HG03066 (cell line): ENCODE data around the gene ZNF331.
"Not testable (repeated sequence)": the region's sequence is repeated elsewhere in the genome, so short reads cannot be mapped to it uniquely, and the experiment has no call there.

ENCODE experiments used
- ATAC-seq: cut with Tn5 transposase; IDR thresholded peaks from one replicate; pipeline ENCODE4 v1.9.1; 2021; ENCODE audit warnings: low read depth; ENCODE audit not compliant: unreplicated experiment

ZNF331 gene

DNA sequence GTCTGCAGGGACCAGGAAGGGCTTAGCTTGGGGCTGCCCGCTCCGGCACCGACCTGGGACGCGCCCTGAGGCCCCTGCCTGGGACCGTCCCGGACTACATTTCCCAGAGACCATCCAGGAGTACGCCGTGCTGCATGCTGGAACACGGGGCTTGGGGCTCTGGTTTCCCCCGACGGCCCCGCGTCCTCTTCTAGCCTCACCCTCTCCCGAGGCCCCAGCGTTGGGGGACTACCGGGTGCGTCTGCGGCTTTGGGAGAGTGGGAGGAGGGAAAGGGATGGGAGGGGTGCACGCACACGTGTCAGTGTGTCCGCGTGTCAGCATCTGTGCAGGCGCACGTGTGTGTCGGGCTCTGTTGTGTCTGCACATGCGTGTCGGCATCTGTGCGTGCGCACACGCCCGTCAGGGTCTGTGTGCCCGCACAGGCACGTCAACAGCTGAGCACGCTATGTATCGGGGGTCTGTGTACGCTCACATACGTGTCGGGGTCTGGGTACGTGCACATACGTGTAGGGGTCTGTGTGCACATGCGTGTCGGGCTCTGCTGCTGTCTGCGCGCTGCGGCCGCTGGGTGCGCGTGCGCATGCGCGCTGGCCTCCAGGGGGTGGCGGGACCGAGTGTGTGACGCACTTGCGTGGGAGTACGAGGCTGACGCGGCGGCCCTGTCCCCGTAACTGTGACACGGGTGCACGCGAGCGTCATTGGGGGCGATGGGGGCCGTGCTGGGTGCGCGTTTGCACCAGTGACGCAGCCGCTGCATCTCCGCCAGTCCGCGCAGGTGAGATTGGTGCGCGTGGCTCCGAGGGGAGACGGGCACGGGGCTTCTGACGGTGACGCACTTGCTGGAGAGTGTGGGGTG lies at the start of gene ZNF331:
Gene ZNF331 (plus strand): TSS at position 625 of the 857 bp plus-strand sequence. CDS start 31,232 bp downstream, outside the sequence.
- ATAC-seq = peak; percentile 71

DNA sequence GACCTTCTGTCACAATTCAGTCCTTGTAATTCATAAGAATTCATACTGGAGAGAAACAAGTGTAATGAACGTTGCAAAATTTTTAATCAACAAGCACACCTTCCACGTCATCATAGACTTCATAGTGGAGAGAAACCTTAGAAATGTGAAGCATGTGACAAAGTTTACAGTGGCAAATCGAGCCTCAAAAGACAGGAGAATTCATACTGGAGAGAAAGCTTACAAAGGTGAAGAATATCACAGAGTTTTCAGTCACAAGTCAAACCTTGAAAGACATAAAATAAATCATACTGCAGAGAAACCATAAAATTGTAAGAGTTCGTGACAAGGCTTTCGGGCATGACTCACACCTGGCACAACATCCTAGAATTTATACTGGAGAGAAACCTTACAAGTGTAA lies 45.8 kb upstream of the ZNF331 start:
- no peak for ATAC-seq

DNA sequence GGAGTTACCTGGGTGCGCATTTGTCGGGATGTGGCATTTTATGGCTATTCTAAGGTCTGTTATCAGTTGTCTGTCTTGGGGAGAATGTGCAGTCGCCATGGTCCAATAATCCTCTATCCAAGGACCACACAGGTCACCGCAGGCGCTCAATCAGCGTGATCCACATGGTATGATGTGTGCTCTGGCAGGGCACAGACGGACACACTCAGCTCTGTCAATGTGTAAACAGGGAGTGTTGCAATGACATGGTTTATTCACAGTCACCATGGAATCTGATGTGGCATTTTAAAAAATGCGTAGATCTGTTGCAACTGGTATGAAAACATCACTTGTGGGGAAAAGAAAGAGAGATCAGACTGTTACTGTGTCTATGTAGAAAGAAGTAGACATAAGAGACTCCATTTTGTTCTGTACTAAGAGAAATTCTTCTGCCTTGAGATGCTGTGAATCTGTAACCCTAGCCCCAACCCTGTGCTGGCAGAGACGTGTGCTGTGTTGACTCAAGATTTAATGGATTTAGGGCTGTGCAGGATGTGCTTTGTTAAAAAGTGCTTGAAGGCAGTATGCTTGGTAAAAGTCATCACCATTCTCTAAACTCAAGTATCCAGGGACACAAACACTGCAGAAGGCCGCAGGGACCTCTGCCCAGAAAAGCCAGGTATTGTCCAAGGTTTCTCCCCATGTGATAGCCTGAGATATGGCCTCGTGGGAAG lies 40.5 kb upstream of the ZNF331 start:
- ATAC-seq = not testable (repeated sequence)

DNA sequence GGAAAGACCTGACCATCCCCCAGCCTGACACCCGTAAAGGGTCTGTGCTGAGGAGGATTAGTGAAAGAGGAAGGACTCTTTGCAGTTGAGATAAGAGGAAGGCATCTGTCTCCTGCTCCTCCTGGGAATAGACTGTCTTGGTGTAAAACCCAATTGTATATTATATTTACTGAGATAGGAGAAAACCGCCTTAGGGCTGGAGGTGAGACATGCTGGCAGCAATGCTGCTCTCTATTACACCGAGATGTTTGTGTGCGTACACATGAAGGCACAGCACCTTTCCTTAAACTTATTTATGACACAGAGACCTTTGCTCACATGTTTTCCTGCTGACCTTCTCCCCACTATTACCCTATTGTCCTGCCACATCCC lies 39.9 kb upstream of the ZNF331 start:
- ATAC-seq = not testable (repeated sequence)

DNA sequence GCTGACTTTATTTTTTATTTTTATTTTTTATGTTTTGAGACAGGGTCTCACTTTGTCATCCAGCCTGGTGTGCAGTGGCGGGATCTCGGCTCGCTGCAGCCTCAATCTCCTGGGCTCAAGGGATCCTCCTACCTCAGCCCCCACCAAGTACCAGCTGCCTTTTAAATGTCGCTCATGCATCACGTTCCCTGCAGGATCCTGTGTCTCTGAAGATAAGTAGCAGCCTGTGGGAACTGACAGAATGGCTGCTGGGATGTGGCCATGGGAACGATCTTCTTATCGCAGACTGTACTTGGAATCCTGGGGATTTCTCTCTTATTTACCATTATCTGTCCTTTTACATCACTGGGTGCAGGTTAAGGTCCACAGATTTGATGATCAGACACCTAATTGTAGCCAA lies 34.8 kb upstream of the ZNF331 start:
- ATAC-seq = not testable (repeated sequence)

DNA sequence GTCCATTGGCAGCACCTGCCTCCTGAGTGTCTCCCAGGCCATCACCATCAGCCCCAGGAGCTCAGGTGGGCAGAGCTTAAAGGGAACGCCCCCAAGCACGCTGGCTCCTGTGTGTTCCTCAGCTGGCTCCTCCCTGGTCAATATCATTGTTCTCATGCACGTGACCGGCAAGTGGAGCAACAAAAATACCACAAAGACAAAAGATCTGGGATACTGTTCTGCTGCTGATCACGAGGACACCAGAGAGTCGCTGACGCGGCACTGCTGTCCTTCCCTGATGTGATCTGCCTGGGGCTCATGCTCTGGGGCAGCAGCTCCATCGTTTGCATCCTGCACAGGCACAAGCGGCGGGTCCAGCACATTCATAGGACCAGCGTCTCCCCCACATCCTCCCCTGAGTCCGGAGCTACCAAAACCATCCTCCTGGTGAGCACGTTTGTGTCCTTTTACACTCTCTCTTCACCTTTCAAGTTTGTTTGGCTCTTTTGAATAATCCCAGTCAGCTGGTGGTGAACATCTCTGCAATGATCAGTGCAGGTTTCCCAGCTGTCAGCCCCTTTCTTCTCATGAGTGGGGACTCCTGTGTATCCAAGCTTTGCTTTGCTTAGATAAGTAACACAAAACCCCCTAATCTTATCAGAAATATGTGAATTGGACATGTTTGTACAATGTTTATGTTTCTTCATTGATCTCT lies 34.1 kb upstream of the ZNF331 start:
- not testable (repeated sequence) for ATAC-seq

DNA sequence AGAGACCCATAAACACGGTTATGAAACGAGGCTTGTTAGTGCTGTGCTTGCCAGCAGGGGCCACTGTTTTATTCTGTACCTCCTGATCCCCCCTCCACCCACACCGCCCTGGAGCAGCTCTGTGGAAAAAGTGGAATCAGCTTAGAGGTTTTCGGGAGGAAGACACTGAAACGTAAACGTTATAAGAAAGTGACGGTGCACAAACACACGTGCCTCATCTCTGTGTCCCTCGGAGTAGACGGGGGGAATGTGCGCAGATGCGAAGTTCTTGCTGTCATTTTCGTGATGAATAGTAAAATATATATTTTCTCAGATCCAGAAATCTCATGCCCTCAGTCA lies 33.6 kb upstream of the ZNF331 start:
- not testable (repeated sequence) for ATAC-seq

DNA sequence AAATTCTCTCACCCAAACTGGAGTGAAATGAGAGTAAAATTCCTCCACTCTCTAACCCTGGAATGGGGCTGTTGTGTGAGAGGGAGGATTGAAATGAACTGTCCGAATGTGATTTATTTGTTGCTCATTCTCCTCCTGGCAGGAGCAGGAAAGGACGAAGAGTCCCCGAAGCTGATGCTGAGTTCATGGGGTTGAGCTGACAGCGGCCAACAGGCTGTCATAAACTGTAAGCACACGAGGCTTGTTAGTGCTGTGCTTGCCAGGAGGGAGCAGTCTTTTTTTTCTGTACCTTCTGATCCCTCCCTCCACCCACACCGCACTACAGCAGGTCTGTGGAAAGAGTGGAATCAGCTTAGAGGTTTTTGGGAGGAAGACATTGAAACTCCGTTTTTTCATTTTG lies 33.1 kb upstream of the ZNF331 start:
- ATAC-seq = no peak

DNA sequence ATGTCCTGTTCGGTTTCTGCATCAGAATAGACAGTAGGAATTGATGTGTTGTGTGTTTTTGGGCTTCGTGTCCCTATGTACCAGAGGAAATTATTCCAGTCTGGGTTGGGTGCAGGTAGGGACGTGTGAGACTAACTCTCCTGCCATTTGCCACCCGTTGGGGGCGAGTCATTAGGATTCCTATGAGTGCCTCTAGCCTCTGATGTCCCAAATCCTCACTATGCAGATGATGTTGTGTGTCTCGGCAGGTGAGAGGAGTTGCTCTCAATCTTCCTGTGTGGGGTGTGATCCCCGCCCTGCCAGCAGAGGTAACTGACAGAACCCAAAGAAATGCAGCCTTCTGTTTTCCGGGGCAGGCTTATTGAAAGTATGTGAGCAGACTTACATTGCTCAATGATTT lies 31.2 kb upstream of the ZNF331 start:
- ATAC-seq = no peak

DNA sequence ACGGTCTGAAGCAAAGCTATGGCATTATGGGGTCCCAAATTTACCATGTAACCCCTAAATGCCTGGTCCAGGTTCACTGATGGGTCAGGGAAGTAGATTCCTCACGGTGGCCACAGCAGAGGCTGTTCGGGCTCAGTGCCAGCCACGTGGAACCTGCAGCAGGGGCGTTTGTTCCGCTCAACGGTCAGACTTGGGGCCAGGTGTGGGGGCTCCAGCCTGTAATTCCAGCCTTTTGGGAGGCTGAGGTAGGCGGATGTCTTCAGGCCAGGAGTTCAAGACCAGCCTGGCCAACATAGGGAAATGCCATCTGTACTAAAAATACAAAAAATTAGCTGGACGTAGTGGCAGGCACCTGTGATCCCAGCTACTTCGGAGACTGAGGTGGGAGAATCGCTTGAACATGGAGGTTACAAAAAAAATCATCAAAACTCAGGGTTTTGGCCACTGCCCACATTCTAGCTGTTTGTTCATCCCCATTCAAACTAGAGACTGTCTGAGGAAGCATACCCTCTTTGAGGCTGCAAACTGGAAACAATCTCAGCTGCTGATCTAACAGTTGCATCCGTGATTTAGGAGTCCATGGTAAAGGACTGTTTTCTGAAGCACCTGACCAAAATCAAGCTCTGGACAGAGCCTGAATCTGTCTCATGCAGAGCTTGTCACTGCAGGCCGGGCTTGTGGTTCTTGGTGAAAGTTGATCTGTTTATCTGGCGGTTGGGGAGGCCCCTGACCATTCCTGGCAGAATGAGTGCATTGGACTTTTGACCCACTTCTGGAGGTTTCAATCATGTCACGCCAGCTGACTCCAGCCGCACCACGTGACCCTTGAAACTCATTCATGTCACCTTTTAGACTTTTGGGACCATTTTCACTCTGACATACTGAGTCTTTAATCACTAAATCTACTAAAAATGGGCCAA lies 30.2 kb upstream of the ZNF331 start:
- no peak for ATAC-seq

DNA sequence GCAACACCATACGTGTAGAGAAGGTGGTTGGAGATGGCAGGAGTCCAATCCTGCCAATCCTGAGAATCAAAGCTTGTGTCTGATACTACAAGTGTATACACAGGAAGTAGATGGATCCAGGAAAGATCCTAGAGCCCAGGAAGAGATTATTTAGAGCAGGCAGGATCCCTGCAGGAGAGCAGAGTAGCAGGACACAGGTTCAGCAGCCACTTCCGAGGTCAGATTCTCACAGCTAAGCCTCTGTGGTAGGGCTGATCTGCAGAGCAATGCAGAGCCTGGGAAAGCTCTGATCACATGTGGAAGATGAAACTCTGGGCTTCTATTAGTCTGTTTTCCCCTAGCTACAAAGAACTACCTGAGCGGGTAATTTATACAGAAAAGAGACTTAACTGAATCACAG lies 28.5 kb upstream of the ZNF331 start:
- ATAC-seq = no peak

DNA sequence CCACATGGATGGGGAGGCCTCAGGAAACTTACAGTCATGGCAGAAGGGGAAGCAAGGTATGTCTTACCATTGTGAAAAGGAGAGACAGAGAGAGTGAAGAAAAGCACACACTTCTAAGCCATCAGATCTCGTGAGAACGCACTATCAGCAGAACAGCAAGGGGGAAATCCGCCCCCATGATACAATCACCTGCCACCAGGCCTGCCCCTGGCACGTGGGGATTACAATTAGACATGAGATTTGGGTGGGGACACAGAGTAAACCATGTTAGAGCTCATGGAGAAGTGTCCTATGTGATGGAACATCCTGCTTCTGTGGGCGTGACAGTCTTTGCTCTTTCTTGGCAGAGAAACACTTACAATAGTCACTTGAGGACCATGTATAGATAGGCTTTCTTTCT lies 28.1 kb upstream of the ZNF331 start:
- ATAC-seq = no peak

DNA sequence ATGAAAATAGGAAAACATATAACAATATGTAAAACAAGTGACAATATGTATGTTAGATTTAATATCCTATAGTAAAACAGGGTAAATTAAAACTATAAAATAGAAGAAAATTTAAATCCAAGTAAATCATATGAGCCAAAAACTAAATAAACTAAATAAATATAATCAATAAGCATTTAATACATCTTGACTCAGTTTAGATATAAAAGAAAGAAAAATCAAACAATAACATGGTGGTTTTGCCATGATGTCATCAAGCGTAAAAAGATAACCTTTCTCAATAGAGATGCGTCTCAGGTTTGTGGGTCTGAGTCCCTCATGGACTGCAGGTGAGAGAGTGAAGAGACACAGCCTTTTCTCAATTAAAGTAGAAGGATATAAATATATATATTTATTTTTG lies 26.6 kb upstream of the ZNF331 start:
- ATAC-seq = no peak

DNA sequence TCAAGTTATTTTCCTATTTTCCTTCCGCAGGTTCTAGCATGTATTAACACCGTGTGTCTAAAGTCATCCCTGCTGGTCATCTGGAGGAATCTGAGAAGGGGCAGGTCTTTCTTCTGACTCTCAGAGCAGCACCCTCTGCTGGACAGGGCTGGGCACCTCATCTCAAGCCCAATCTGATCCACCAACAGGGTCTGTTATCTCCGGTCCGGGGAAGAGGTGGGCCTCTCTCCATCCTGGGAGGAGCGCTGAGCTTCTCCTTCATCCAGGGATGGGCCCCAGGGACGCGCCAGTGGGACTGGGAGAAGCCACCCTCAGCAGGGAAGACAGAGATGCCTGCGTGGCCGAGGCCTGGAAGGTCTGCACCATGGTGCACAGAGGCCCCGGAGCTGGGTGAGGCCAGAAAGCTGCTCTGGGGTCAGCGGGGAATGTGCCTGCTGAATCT lies 26.0 kb upstream of the ZNF331 start:
- no peak for ATAC-seq

DNA sequence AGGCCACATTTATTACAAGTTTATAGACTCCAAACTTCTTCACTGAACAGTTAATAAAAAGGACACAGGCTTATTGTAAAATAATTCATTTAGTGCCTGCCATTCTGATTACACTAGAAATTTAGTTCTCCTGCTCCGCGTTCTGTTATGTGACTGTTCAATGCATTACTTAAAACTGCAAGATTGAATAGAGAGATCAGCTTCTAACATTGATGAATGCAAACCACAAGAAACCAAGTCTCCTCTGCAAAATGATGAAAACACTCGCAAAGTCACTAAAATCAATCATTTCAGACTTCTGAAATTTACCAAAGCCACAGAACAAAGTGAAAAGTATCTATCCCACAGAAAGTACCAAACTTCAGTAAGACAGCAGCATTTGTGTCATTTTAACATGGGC lies 22.9 kb upstream of the ZNF331 start:
- ATAC-seq = not testable (repeated sequence)

DNA sequence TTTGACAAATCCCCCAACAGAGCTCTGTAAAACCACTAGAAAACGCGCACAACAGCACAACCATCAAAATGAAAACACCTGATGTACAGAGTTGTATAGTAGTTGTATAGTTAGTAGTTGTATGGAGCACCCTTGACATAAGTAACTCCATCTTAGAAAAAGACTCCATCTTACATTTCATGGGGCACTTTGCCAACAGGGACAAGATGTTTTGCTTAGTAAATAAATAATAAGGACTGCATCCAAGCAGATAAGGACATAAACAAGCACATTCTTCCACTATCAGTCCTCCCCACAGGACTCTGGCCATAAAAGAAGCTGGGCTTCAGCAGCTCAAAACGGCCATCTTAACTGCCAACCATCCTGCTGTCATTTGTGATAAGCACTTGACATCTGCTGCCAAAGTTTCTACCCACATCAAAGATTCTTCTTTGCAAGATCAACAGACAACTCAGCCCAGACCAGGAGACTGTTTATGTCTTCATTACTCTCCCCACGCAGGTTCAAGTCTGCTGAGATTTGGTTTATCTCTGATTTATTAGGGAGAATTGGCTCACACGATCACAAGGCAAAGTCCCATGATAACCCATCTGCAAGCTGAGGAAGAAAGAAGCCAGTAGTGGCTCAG lies 20.7 kb upstream of the ZNF331 start:
- ATAC-seq = no peak

DNA sequence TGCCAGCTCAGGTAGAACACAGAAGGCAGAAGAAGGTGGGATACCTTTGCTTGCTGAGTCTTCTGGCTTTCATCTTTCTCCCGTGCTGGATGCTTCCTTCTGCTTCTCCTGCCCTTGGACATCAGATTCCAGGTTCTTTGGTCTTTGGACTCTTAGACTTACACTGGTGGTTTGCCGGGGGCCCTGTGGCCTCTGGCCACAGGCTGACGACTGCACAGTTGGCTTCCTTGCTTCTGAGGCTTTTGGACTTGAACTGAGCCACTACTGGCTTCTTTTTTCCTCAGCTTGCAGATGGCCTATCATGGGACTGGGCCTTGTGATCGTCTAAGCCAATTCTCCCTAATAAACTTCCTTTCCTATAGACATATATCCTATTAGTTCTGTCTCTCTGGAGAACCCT lies 19.8 kb upstream of the ZNF331 start:
- no peak for ATAC-seq

DNA sequence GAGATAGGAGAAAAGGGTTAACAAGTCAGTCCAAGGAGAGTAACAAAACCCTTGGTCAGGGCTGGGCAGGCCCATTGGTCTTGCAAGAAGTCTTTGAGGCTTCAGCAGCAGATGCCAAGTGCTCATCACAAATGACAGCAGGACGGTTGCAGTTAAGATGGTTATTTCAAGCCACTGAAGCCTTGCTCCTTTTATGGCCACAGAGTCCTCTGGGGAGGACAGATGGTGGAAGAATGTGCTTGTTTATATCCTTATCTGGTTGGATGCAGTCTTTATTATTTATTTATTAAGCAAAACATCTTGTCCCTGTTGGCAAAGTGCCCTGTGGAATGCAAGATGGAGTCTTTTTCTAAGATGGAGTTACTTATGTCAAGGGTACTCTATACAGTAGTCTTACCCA lies 19.2 kb upstream of the ZNF331 start:
- ATAC-seq = no peak

DNA sequence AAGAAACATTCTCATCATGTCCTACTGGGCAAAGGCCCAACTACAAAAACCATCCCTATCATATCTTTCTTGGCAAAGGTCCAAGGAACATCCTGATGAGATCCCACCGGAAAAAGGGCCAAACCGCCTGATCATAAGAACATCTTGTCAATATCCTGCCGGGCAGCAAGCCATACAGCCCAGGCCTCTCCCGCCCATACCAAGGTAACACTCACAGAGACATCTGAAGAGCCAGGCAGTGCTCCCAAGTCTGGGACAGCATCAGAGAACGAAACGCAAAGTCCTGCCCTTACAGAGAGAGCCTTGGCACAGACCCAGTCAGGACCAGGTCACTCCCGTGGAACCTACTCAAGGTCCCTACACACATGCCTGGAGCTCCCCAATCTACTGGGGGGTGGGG lies 18.5 kb upstream of the ZNF331 start:
- no peak for ATAC-seq

DNA sequence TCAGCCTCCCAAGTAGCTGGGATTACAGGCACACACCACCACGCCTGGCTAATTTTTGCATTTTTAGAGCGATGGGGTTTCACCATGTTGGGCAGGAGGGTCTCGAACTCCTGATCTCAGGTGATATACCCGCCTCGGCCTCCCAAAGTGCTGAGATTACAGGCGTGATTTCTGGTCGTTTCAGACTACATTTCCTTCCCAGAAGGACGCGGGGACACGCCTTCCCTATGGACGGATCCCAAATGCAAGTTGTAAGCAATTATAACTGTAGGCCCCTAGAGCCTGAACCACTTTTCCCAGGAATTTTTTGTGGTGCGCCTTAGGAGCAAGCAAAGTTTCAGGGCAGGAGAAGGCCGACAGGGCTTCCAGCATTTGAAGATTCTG lies 17.8 kb upstream of the ZNF331 start:
- ATAC-seq = no peak
